Measurements from ENCODE around the gene PLA2G4F.

DNA sequence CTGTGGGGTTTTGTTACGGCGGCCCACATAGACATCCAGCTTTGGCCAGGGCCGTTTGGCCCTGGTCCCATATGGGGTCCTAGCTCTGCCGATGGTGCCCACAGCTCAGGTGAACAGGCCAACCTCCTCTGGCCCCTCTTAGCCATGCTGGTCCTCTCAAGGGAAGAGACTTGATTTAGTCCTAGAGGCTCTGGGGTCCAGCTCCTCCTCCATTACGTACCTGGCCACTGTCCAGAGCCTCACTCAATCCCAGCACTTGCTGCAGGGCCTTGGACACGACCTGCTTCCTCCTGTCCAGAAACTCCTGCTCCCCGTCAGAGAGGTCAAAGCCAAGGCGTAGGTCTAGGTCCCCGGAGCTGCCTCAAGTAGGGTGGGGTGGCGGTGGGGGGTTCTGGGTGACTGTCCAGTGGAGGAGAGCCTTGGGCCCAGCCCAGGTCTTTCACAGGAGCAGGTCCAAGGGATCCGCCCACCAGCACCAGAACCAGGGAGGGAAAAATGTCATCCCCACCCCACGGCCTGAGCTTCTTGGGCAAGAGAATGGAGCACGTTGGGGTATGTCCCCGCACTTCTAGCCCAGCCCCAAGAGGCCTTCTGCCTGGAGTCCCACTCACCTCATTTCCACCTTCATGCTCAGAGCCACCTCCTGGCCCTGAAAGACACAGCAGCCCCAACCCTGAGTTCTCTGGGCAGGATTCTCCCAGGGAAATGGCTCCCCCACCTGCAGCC, 6.8 kb downstream of the PLA2G4F start:
- TF ChIP-seq, protein P1, sequence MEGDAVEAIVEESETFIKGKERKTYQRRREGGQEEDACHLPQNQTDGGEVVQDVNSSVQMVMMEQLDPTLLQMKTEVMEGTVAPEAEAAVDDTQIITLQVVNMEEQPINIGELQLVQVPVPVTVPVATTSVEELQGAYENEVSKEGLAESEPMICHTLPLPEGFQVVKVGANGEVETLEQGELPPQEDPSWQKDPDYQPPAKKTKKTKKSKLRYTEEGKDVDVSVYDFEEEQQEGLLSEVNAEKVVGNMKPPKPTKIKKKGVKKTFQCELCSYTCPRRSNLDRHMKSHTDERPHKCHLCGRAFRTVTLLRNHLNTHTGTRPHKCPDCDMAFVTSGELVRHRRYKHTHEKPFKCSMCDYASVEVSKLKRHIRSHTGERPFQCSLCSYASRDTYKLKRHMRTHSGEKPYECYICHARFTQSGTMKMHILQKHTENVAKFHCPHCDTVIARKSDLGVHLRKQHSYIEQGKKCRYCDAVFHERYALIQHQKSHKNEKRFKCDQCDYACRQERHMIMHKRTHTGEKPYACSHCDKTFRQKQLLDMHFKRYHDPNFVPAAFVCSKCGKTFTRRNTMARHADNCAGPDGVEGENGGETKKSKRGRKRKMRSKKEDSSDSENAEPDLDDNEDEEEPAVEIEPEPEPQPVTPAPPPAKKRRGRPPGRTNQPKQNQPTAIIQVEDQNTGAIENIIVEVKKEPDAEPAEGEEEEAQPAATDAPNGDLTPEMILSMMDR (IDR thresholded peaks at IDR 0.05) = no peak
- TF ChIP-seq POLR2A (IDR thresholded peaks at IDR 0.05) = no peak
